ENCODE measurements around the gene EVA1C. TPM values are rescaled to one million over a fixed set of nuclear protein-coding genes. Genes with fewer than 3 reads are reported as not detected.
"Not testable (repeated sequence)": the region's sequence is repeated elsewhere in the genome, so short reads cannot be mapped to it uniquely, and the experiment has no call there.

EVA1C gene
- total RNA-seq, 1 experiment from 2014 or later, result 3.8 TPM

DNA sequence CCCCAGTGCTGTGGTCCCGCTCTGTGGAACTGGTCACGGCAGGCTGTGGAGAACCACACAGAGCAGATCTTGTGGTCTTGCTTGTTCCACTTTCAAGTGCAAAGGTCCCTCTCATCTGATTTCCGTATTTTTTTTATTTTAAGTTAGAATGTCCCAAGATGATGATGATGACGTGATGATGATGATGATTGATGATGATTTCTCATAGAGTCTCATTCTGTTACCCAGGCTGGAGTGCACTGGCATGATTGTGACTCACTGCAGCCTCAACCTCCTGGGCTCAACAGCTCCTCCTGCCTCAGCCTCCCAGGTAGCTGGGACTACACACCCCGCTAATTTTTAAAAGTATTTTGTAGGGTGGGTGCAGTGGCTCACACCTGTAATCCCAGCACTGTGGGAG is 12.2 kb downstream of the EVA1C start:
- no peak for DNase-seq (ENCODE audit: low spot score)

DNA sequence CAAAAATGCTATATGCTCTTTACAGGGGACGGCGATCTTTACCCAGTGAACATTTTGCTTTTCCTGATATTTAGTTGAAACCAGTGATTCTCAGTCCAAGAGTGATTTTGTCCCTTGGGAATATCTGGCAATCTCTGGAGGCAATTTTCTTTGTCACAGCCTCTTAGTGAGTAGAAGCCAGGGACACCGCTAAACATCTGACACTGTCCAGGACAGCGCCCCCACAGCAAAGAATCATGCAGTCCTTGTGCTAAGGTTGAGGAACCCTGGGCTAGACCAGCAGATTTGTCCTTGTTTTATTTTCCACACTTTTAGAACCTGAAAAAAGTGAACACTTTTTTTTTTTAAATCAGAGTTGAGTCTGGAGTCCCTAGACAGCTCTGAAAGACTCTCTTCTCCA is 13.1 kb downstream of the EVA1C start:
- DNase-seq (ENCODE audit: low spot score), result no peak

DNA sequence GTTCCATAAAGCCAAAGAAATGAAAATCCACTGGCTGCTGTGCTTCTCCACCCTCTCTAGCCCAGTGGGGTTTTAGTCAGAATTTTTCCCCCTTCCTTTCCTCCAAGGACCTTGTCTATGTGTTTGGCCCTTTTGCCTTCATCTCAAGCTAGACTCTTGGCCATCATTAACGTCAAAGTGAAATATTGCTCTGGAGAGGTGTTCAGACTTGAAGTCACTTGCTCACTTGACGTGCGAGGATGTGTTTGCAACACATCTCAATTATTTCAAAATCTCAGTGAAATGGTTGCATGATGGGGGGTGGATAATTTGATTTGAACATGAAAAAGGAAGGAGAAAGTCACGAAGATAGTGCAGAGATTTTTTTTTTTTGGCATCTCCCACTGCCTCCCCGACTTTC is 13.6 kb downstream of the EVA1C start:
- DNase-seq (ENCODE audit: low spot score), result no peak

DNA sequence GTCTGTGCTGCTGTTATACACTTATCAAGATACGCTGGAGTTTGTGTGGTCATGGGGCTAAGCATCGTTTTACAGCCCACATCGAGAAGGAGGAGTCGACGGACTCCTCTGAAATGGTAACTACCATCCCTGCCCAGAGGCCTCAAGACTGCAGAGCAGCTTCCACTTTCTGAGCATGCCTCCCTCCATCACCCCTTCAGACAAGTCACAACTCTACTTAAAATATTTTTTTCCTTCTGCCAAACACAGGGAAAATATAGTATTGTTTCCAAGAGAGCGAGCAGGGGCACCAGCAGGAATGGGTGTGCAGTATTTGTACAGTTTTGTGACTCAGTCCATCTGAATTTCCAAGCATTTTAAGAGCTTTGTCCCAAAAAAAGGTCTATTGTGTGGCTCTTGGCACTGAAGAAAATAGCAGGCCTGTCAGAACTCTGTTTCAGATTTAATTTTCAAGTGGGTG is 14.1 kb downstream of the EVA1C start:
- no peak for DNase-seq (ENCODE audit: low spot score)

DNA sequence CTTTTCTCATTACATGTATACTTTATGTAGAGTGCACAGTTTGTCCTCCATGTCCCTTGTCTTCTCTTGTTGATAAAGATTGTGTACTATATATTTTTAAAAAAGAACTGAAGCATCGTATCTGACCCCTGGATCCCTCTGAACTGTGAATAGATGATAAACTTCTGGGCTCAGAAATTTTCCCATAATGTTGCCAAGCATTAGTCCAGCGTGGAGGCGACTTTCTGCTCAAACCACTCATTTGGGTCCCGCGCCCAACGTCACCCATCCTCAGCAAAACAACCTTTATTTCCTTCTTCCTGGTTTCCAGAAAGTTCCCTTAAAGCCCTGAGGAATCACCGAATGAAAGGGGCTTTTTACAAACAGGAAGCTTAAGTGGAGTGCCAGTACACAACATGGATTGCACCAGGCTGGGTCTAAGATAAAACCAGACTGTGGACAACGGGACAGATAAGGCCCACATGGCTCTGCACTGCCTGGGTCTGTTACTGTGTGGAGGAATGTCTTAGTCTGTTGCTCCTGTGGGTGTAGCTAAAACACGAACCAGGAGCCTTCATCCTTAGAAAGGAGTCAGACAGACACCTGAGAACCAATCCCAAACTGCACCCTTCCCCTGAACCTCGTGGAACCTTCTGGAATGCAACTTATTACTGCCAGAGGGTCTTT is 15.6 kb downstream of the EVA1C start:
- DNase-seq (ENCODE audit: low spot score), result no peak

DNA sequence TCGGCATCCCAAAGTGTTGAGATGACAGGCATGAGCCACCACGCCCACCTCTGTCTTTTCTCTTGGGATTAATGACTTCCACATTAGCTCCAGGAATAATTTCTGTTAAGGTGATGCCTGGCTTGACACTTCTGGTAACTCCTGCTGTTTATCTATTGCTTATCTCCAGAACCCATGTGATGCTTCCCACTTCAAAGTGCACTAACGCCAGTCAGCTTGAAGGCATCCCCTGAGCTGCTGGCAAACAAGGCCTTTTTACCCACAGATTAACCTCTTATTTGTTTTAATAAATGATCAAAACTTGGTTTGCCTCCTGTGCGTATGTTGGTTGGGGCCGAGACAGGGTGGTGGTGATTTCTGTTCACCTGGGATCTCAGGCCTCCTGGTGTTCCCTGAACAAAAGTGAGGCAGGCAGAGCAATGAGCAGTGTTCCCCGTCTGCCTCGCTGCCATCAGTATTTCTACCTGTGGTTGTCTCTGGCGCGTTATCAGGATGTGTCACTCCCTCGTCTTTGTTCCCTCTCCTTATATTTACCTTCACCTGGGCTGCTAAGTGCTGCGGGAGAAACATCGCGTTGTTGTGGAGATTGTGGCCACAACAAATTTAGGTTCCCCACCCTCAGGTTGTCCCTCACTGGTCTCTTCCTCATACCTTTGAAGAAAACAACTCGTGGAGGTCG is 20.6 kb downstream of the EVA1C start:
- DNase-seq (ENCODE audit: low spot score), result not testable (repeated sequence)

DNA sequence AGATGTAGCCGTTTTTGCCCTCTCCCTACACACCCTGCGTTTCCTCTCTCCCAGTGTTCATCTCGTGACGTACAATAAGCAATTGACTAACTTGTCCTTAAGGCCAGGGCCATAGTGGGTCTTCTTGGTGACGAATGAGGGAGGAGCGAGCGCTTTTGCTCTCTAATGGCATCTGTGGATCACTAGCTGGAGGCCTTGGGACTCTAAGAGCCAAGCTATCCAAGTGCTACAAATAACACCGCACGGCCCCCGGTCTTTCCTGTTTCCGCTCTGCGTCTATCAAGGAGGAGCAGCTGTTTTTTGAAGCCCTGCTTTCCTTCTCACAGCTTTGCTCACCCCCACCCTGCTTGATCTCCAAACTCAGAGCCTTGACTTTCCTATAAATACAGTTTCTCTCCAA is 25.2 kb downstream of the EVA1C start:
- DNase-seq (ENCODE audit: low spot score), result no peak

DNA sequence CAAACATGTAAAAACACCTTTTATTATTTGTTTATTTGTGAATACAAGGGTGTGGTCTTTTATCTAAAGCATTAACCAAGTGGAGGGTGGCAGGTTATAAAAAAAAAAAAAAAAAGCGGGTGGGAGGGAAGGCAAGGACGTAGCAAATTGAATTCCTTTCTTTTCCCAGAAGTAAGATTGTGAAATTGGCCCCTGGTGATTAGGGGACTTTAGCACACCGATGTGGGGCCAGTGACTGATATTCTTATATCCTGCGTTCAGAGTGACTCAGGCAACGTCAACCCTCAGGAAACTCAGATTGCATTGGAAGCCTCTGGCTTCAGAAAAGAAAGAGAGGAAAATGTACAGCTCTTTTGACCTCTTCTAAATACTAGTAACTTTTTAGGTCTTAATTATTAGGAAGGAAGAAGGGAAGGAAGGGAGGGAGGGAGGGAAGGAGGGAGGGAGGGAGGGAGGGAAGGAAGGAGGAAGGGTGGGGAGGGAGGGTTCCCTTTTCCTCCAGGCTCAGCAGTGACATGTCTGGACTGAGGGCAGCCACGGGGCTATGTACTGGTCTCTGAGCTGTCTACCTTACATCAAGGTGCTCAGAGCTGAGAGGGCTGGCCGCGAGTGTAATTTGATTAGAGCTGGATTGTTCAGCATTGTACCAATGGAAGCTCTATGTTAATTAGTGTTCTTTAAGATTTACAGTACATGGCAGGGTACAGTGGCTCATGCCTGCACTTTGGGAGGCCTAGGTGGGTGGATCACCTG is 30.2 kb downstream of the EVA1C start:
- DNase-seq (ENCODE audit: low spot score), result no peak

DNA sequence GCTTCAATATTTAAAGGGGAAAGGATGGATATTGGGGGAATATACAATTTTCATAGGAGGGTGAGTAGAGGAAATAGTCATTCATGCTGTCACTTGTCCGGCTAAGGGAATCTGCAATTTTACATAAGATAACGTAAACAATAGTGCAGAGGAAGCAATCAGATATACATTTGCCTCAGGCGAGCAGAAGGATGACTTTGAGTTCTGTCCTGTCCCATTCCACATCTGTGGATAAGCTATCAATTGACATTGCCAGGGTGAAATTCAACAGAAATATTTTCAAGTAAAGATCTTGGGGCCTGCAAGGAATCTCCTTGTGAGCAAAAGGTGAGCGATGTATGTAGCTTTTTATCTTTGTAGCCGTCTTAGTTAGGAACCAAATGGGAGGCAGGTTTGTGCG is 32.6 kb downstream of the EVA1C start:
- no peak for DNase-seq (ENCODE audit: low spot score)

DNA sequence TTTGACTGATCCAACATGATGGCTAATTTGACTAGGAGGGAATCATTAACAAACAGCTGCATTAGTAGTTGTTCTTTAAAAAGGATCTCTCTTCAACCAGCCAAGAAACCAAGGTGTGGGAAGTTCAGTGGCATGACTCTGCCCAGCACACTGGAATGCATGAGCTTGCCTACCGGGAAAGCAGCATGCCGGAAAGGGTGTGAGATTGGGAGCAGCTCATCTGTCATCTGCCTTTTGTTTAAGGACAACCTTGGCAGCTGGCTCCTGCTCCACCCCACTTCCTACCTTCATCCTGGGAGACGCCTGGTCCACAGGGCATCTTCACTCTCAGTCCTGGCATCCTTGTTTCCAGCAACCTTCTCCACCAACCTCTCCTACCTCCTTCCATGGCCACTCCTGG is 33.9 kb downstream of the EVA1C start:
- DNase-seq (ENCODE audit: low spot score), result not testable (repeated sequence)

DNA sequence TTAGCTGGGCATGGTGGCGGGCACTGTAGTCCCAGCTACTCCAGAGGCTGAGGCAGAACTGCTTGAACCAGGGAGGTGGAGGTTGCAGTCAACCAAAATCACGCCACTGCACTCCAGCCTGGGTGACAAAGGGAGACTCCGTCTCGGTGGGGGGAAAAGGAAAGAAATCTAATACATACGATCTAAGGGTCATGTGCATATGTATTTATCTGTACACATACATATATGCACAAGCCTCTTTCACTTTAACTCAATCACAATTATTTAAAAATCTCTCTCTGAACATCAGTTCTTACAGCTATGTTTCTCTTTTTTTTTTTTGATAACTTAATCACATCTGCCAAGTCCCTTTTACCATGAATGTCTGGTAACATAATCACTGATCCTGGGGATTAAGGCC is 34.7 kb downstream of the EVA1C start:
- no peak for DNase-seq (ENCODE audit: low spot score)

DNA sequence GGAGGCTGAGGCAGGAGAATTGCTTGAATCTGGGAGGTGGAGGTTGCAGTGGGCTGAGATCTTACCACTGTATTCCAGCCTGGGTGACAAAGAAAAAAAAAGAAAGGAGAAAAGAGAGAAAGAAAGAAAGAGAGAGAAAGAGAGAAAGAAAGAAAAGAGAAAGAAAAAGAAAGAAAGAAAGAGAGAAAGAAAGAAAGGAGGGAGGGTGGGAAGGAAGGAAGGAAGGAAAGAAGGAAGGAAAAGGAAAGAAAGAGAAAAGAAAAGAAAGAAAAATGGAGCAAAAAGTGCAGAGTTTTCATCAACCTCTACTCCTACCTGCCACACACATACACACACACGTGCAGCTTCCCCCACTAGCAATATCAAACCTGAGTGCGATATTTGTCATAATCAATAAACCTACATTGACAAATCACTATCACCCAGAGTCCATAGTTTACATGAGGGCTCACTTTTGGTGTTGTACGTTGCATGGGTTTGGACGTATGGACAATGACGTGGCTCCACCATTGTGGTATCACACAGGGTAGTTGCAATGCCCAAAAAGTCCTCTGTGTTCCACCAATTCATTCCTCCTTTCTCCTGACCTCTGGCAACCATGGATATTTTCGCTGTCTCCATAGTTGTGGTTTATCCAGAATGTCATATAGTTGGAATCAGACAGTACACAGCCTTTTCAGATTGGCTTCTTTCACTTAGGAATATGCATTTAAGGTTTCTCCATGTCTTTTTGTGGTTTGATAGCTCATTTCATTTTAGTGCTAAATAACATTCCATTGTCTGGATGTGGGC is 36.5 kb downstream of the EVA1C start:
- no peak for DNase-seq (ENCODE audit: low spot score)

DNA sequence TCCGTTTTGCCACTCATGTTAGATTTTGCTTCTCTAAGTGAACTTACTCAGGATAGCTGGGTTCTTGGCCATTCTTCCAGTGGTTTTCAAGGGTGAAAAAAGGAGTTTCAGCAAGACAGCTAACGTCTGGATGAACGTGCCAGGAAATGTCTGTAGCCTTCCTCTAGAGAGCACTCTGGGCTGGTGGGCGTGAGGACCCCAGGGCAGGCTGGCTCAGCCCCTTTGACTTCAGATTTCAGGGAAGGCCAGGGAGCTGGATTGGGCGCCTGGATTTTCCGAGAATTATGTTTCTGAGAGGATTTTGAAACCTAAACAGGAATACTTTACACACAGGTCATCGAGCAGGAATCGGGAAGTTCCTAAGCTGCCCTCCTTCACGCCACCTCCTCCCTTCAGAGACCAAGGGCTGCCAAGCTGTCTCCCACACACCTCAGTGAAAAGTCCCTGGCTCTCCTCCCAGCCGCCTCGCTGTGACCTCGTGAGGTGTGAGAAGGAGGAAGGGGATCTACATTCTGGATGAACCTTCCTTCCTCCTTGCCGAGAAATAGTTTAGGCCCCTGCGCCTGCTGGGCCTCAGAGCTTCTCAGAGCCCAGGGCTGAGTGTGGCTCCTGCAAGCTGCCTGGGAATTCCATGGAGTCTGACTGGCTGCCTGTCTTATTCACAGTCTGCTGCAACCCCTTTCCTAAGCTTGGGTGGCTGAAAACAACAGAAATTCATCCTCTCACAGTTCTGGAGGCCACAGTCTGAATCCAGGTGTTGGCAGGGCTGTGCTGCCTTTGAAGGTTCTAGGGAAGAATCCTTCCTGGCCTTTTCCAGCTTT is 38.6 kb downstream of the EVA1C start:
- DNase-seq (ENCODE audit: low spot score), result not testable (repeated sequence)

DNA sequence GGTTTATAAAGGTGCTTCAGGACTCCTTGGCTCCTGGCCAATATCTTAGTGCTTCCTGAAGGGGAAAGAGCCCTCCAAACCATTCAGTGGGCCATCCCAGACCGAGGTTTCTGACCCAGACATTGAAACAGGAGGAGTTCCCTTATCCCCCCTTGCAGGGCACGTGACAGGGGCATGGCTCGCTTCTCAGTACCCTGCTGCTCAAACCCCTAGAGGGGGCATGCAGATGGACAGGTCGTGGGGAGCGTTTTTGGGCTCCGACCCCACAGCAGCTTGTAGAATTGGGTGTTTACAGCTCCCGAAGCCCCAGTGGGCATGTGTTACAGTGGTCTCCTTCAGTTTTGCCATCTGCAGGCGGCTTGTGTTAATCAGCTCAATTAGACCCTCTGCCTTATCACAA is 39.7 kb downstream of the EVA1C start:
- not testable (repeated sequence) for DNase-seq (ENCODE audit: low spot score)

DNA sequence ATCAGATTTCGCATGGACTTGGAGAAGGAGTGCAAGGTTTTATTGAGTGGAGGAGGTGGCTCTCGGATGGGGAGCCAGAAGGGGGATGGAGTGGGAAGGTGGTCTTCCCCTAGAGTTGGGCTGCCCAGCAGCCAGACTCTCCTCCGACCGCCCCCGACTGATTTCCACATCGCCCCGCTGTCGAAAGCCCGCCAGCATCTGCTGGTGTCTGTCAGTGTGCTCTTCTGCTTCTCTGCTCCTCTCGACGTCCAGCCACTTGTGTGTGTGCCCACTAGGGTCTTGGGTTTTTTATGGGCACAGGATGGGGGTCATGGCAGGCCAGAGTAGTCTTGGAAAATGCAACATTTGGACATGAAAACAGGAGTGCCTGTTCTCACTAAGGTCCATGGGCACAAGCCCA is 40.1 kb downstream of the EVA1C start:
- no peak for DNase-seq (ENCODE audit: low spot score)

DNA sequence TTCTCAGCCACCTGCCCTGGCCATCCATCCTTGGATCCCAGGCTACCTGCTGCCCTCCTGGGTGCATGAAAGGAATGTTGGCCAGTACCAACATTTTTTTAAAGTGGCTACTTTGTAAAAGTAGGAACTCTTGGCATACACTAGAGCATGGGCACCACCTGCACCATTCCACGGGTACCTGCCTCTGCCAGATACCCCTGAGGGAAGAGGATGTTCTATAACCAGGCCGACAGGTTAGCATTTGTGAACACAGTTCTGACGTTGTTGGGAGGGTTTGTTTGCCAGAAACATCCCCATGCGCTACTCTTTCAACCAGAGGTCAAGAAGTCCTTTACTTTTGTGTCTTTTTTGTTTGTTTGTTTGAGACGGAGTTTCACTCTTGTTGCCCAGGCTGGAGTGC is 43.0 kb downstream of the EVA1C start:
- DNase-seq (ENCODE audit: low spot score), result no peak

DNA sequence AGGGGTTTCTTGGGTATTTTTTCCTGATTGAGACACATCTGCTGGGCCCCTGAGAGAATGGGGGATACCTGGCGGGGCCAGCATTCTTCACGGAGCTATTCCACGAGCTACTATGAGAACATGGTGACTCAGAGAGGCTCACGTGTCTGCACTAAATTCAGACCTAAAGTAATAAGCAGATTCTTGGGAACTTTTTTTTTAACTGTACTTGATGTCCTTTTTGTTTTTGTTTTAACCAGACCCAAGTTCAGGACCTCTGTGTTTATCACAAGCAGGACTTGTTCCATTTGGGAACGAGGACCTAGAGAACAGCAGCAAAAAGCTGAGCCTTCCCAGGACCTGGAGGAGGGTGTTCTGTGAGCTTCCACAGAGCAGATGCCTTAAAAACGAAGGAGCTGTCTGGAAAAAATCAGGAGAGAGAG is 44.0 kb downstream of the EVA1C start:
- DNase-seq (ENCODE audit: low spot score), result peak; percentile 40

DNA sequence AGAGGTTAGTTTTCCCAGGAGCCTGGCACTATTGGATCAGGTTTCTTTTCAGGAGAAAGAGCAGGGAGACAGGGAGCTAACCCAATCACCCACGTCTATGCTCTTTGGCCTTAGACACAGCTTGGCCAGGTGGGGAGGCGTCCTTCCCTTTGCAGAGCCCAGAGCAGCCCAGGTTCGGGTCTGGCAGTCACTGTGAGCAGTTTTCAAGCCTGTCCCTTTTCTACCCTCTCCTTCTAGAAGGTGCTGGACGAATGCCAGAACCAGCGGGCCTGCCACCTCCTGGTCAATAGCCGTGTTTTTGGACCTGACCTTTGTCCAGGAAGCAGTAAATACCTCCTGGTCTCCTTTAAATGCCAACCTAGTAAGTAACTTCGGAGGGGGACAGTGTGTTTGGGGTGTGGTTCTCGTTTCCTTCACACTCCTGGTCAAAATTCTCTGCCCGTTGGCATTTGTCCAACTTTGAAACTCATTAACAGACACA is 44.9 kb downstream of the EVA1C start:
- DNase-seq (ENCODE audit: low spot score), result peak; percentile 59

DNA sequence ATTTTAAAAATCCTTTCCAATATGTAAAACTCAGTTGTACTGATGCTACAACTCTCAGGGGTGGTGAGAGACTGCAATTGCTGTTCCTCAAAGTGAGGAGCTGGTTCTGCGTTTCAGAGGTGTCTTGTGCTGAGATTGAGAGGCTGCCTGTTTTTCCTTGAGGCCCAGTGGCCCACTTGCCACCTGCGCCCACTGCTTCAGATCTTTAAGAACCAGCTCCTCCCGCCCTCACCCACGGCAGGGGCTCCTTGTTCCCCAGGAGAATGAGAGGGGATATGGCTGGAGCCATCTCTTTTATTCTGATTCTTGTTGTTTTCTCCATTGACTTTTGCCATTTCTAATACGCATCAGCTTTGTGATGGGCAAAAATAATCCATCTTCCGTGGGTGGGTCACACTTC is 45.5 kb downstream of the EVA1C start:
- no peak for DNase-seq (ENCODE audit: low spot score)

DNA sequence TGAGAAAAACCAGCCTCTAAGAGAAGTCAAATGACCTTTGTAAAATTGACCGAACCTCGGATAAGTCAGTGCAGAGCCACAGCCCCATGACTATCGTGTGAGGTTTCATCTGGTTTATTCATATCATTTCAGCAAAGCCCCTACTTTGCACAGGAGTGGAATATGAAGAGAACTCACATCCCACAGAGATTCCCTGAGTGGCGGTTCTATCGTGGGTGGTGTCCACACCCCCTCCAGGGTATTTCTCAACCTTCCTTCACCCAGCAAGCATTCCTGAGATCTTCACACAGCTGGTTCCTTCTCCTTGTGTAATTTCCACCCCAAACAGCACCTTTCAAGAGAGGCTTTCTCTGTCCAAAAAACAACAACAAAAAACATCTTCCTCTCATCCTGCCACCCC is 47.5 kb downstream of the EVA1C start:
- DNase-seq (ENCODE audit: low spot score), result no peak

DNA sequence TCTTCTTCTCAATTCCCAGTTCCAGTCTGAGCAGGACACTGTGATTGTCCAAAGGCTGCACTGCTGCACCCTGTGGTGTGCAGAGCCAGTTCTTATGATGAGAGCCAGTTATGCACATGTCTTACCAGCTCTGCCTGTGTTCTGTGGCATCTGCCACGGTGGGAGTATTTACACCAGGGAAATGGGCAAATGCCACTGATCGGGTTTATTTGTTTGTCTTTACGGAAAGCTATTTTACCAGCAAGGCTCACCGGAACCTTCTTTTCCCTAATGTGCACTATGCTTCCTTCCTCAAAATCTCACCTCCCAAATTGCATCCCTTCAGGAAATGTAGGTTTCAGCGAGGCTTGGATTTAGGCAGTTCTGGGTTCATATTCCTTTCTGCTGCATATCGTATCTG is 49.0 kb downstream of the EVA1C start:
- no peak for DNase-seq (ENCODE audit: low spot score)

Data from H4 (cell line).